ENCODE measurements around the gene ANKS1B. TPM values are rescaled to one million over a fixed set of nuclear protein-coding genes. Genes with fewer than 3 reads are reported as not detected.
"Not testable (repeated sequence)": the region's sequence is repeated elsewhere in the genome, so short reads cannot be mapped to it uniquely, and the experiment has no call there.

The ANKS1B gene
- total RNA-seq, 1 donor from 2014 or later = 11.3 TPM

GRCh38 chr12:98758331-98758730, 1226.4 kb downstream of the ANKS1B start:
- no peaks in the 10 kb centered on the region for H3K4me1 Mint-ChIP-seq (ENCODE audit: low read depth, unreplicated experiment)
- no peak overlapping the region for H3K27ac Mint-ChIP-seq (ENCODE audit: unreplicated experiment)
- DNase-seq = no peak
- no peak for TF ChIP-seq CTCF (IDR thresholded peaks at IDR 0.05; ENCODE audit: partially characterized antibody, unreplicated experiment)
- peaks cover 7% of the 10 kb centered on the region for H3K27me3 Mint-ChIP-seq (ENCODE audit: unreplicated experiment)
- no peaks in the 10 kb centered on the region for H3K36me3 Mint-ChIP-seq (ENCODE audit: unreplicated experiment)
- no peak overlapping the region for H3K4me3 Mint-ChIP-seq (ENCODE audit: unreplicated experiment)
- H3K9me3 Mint-ChIP-seq (ENCODE audit: unreplicated experiment) = no peaks in the 10 kb centered on the region

- no peak for TF ChIP-seq CTCF (IDR thresholded peaks at IDR 0.05; ENCODE audit: partially characterized antibody, unreplicated experiment)
- Mint-ChIP-seq H3K27ac (ENCODE audit: unreplicated experiment) (no peak overlapping the region), H3K27me3 (ENCODE audit: unreplicated experiment) (peaks cover 7% of the 10 kb centered on the region), H3K4me1 (ENCODE audit: low read depth, unreplicated experiment) (no peaks in the 10 kb centered on the region), H3K4me3 (ENCODE audit: unreplicated experiment) (no peak overlapping the region), H3K9me3 (ENCODE audit: unreplicated experiment) (no peaks in the 10 kb centered on the region), H3K36me3 (ENCODE audit: unreplicated experiment) (no peaks in the 10 kb centered on the region)
- no peak for DNase-seq
Measured at GRCh38 chr12:98757455-98757854, 1227.3 kb downstream of the ANKS1B start.

GRCh38 chr12:98755855-98756254, 1228.9 kb downstream of the ANKS1B start:
- not testable (repeated sequence) for H3K27ac Mint-ChIP-seq (ENCODE audit: unreplicated experiment); H3K4me1 Mint-ChIP-seq (ENCODE audit: low read depth, unreplicated experiment); DNase-seq; H3K36me3 Mint-ChIP-seq (ENCODE audit: unreplicated experiment); H3K4me3 Mint-ChIP-seq (ENCODE audit: unreplicated experiment); H3K9me3 Mint-ChIP-seq (ENCODE audit: unreplicated experiment); H3K27me3 Mint-ChIP-seq (ENCODE audit: unreplicated experiment)

- Mint-ChIP-seq H3K27me3 (ENCODE audit: unreplicated experiment) (peaks cover 7% of the 10 kb centered on the region), H3K27ac (ENCODE audit: unreplicated experiment) (no peak overlapping the region), H3K9me3 (ENCODE audit: unreplicated experiment) (peaks cover 1% of the 10 kb centered on the region), H3K36me3 (ENCODE audit: unreplicated experiment) (no peaks in the 10 kb centered on the region), H3K4me1 (ENCODE audit: low read depth, unreplicated experiment) (peaks cover 3% of the 10 kb centered on the region), H3K4me3 (ENCODE audit: unreplicated experiment) (no peak overlapping the region)
- no peak for TF ChIP-seq CTCF (IDR thresholded peaks at IDR 0.05; ENCODE audit: partially characterized antibody, unreplicated experiment)
- DNase-seq = no peak
Measured at GRCh38 chr12:98754095-98754494, 1230.6 kb downstream of the ANKS1B start.

- Mint-ChIP-seq H3K4me3 (ENCODE audit: unreplicated experiment) (no peak overlapping the region), H3K27ac (ENCODE audit: unreplicated experiment) (no peak overlapping the region), H3K4me1 (ENCODE audit: low read depth, unreplicated experiment) (peaks cover 3% of the 10 kb centered on the region), H3K36me3 (ENCODE audit: unreplicated experiment) (no peaks in the 10 kb centered on the region), H3K9me3 (ENCODE audit: unreplicated experiment) (peaks cover 1% of the 10 kb centered on the region), H3K27me3 (ENCODE audit: unreplicated experiment) (peaks cover 7% of the 10 kb centered on the region)
- DNase-seq = no peak
- no peak for TF ChIP-seq CTCF (IDR thresholded peaks at IDR 0.05; ENCODE audit: partially characterized antibody, unreplicated experiment)
Measured at GRCh38 chr12:98752726-98753125, 1232.0 kb downstream of the ANKS1B start.

Data from glutamatergic neuron (in vitro differentiated cells).